ENCODE results near the gene DGKB. TPM values are rescaled to one million over a fixed set of nuclear protein-coding genes. Genes with fewer than 3 reads are reported as not detected.

Gene DGKB
- polyA plus RNA-seq, 2 of the 4 experiments (the other 2 are of a cell fraction) = 0.01 TPM; not detected in 1

DNA sequence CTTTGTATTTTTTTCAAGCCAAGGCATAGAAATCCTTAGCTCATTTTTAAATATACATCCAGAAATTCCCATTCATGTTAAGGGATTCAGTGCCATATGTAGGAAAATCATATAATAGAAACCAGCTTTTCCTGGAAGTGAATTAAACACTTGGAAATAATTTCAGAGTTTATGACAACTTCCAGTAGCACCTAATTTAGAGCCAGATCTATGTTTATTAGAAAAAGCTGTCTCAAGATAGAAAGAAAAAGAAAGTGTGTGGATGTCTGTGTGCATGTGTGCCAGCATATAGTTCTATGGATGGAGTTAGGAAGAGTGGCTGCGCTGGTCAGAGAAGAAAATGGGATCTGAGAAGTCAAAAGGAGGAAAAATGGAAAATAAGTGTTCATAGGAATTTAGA, 225.7 kb downstream of the DGKB start:
- DNase-seq (ENCODE audit: low read depth in 1 of 2, low spot score in 1 of 2) (no peak), FAIRE-seq (no peak), ATAC-seq (no peak)
- no peak for TF ChIP-seq EHMT2 (IDR thresholded peaks at IDR 0.05; ENCODE audit: low read depth)
- TF ChIP-seq FOXS1 (CRISPR knock-in tag; IDR thresholded peaks at IDR 0.05) = no peak
- TF ChIP-seq MAZ (IDR thresholded peaks at IDR 0.05; ENCODE audit: borderline replicate concordance, low read depth, low read length) = no peak
- TF ChIP-seq, protein P1, sequence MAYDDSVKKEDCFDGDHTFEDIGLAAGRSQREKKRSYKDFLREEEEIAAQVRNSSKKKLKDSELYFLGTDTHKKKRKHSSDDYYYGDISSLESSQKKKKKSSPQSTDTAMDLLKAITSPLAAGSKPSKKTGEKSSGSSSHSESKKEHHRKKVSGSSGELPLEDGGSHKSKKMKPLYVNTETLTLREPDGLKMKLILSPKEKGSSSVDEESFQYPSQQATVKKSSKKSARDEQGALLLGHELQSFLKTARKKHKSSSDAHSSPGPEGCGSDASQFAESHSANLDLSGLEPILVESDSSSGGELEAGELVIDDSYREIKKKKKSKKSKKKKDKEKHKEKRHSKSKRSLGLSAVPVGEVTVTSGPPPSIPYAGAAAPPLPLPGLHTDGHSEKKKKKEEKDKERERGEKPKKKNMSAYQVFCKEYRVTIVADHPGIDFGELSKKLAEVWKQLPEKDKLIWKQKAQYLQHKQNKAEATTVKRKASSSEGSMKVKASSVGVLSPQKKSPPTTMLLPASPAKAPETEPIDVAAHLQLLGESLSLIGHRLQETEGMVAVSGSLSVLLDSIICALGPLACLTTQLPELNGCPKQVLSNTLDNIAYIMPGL (CRISPR knock-in tag; IDR thresholded peaks at IDR 0.05; ENCODE audit: borderline replicate concordance) = no peak
- no peak for TF ChIP-seq HDAC2 (IDR thresholded peaks at IDR 0.05)
- TF ChIP-seq MYC (IDR thresholded peaks at IDR 0.05; ENCODE audit: borderline replicate concordance, low read length) = no peak
- TF ChIP-seq HOXB5 (CRISPR knock-in tag; IDR thresholded peaks at IDR 0.05) = no peak
- no peak for TF ChIP-seq EHF (CRISPR knock-in tag; IDR thresholded peaks at IDR 0.05)
- TF ChIP-seq CHD4 (IDR thresholded peaks at IDR 0.05; ENCODE audit: borderline replicate concordance) = no peak
- Histone ChIP-seq H3K4me3 (no peak overlapping the region), H3K4me2 (no peak overlapping the region), H3K9me3 (no peaks in the 10 kb centered on the region), H3K27ac (no peak overlapping the region), H3K4me1 (no peaks in the 10 kb centered on the region)
- CTCF ChIA-PET = interaction anchor here (1.8 kb wide), 1 partner anchor 15 kb away, joined by 8 read pairs; no protein-coding TSS in a partner anchor
- POLR2A ChIA-PET = no interaction called here
- 28% methylated on average over 1 of the region's 1 CpG for WGBS (ENCODE audit: missing lambda C conversion rate)

GRCh38 chr7:14673202-14673601, 229.3 kb downstream of the DGKB start:
- TF ChIP-seq NFE2L2 (conservative IDR thresholded peaks at IDR 0.05; ENCODE audit: low read length) (no peak), RNF2 (IDR thresholded peaks at IDR 0.05; ENCODE audit: borderline replicate concordance, low read depth) (no peak), KDM1A (IDR thresholded peaks at IDR 0.05; ENCODE audit: low read depth) (no peak), HDAC2 (IDR thresholded peaks at IDR 0.05) (no peak), FOSL2 (IDR thresholded peaks at IDR 0.05) (no peak), FOSL2 (CRISPR knock-in tag; IDR thresholded peaks at IDR 0.05) (no peak), SREBF2 (IDR thresholded peaks at IDR 0.05) (no peak), HOXB5 (CRISPR knock-in tag; IDR thresholded peaks at IDR 0.05) (no peak), EHMT2 (IDR thresholded peaks at IDR 0.05; ENCODE audit: low read depth) (no peak), RCOR1 (IDR thresholded peaks at IDR 0.05; ENCODE audit: low read depth, low read length) (no peak), POLR2AphosphoS2 (conservative IDR thresholded peaks at IDR 0.05; ENCODE audit: low read length) (no peak), KDM5A (IDR thresholded peaks at IDR 0.05) (no peak), GATA3 (IDR thresholded peaks at IDR 0.05; ENCODE audit: borderline replicate concordance) (no peak), NR3C1 (IDR thresholded peaks at IDR 0.05) (no peak)
- TF ChIP-seq, protein P2, sequence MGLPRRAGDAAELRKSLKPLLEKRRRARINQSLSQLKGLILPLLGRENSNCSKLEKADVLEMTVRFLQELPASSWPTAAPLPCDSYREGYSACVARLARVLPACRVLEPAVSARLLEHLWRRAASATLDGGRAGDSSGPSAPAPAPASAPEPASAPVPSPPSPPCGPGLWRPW (IDR thresholded peaks at IDR 0.05) = no peak
- TF ChIP-seq, protein P3, sequence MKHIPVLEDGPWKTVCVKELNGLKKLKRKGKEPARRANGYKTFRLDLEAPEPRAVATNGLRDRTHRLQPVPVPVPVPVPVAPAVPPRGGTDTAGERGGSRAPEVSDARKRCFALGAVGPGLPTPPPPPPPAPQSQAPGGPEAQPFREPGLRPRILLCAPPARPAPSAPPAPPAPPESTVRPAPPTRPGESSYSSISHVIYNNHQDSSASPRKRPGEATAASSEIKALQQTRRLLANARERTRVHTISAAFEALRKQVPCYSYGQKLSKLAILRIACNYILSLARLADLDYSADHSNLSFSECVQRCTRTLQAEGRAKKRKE (CRISPR knock-in tag; IDR thresholded peaks at IDR 0.05; ENCODE audit: low read depth) = no peak
- TF ChIP-seq, protein P4, sequence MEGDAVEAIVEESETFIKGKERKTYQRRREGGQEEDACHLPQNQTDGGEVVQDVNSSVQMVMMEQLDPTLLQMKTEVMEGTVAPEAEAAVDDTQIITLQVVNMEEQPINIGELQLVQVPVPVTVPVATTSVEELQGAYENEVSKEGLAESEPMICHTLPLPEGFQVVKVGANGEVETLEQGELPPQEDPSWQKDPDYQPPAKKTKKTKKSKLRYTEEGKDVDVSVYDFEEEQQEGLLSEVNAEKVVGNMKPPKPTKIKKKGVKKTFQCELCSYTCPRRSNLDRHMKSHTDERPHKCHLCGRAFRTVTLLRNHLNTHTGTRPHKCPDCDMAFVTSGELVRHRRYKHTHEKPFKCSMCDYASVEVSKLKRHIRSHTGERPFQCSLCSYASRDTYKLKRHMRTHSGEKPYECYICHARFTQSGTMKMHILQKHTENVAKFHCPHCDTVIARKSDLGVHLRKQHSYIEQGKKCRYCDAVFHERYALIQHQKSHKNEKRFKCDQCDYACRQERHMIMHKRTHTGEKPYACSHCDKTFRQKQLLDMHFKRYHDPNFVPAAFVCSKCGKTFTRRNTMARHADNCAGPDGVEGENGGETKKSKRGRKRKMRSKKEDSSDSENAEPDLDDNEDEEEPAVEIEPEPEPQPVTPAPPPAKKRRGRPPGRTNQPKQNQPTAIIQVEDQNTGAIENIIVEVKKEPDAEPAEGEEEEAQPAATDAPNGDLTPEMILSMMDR (IDR thresholded peaks at IDR 0.05) = no peak
- TF ChIP-seq, protein P1 (CRISPR knock-in tag; IDR thresholded peaks at IDR 0.05; ENCODE audit: borderline replicate concordance) = no peak
- ATAC-seq (no peak), DNase-seq (ENCODE audit: low read depth in 1 of 2, low spot score in 1 of 2) (no peak), FAIRE-seq (no peak)
- H3K4me3 ChIP-seq = no peak overlapping the region
- CTCF ChIA-PET = interaction anchor here (1.0 to 1.5 kb wide), 2 partner anchors 9 to 18 kb away, joined by 4 to 5 read pairs; no protein-coding TSS in a partner anchor
- no peak overlapping the region for H3K27ac ChIP-seq
- no peaks in the 10 kb centered on the region for H3K9me3 ChIP-seq
- no peaks in the 10 kb centered on the region for H3K4me1 ChIP-seq
- POLR2A ChIA-PET = no interaction called here
- no peak overlapping the region for H3K4me2 ChIP-seq

Measured in A549 (cell line).